ENCODE data around the gene SERBP1. TPM values are rescaled to one million over a fixed set of nuclear protein-coding genes. Genes with fewer than 3 reads are reported as not detected.
A peak's percentile ranks its signal among the peaks of the same experiment; 100 is the strongest.

Gene SERBP1
- total RNA-seq, 1 donor from 2014 or later: 145 TPM

- peak; percentile 37 for DNase-seq (ENCODE audit: low spot score)
Observed at GRCh38 chr1:67367370-67368045, 62.7 kb downstream of the SERBP1 start.

GRCh38 chr1:67361641-67362040, 68.6 kb downstream of the SERBP1 start:
- DNase-seq (ENCODE audit: low spot score): no peak

- DNase-seq (ENCODE audit: low spot score): no peak
Observed at GRCh38 chr1:67359592-67359991, 70.6 kb downstream of the SERBP1 start.

Other genes with a start within 250 kb of the SERBP1 start
- gene IL12RB2, start 122.5 kb downstream of the SERBP1 start, total RNA-seq: 0.98 TPM